ENCODE data around the gene NDUFB7. TPM values are rescaled to one million over a fixed set of nuclear protein-coding genes. Genes with fewer than 3 reads are reported as not detected.
"Not testable (repeated sequence)": the region's sequence is repeated elsewhere in the genome, so short reads cannot be mapped to it uniquely, and the experiment has no call there.

The NDUFB7 gene
- total RNA-seq, 1 donor from 2014 or later, result 382 TPM

GRCh38 chr19:14577264-14577663 is 5.4 kb upstream of the NDUFB7 start:
- intact Hi-C loops (cut with DNase I), result no loop called here
- no peak for DNase-seq (ENCODE audit: low spot score)

DNA sequence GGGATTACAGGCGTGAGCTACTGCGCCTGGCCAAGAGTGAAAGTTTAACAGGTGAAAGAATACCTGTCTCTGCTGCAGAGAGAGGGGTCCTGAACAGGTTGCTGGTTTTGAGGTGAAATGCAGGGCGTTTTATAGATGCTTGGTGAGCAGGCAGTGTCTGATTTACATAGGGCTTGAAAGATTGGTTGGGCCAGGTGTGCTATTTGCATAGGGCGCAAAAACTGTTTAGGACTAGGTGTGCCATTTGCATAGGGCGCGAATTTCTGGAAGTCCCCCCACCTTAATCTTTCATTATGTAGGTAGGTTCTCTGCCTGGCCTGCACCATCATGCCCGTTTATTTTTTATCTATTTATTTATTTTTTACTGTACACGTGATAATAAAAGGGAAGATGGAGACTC is 4.5 kb upstream of the NDUFB7 start:
- intact Hi-C loops (cut with DNase I), result no loop called here
- no peak for DNase-seq (ENCODE audit: low spot score)

DNA sequence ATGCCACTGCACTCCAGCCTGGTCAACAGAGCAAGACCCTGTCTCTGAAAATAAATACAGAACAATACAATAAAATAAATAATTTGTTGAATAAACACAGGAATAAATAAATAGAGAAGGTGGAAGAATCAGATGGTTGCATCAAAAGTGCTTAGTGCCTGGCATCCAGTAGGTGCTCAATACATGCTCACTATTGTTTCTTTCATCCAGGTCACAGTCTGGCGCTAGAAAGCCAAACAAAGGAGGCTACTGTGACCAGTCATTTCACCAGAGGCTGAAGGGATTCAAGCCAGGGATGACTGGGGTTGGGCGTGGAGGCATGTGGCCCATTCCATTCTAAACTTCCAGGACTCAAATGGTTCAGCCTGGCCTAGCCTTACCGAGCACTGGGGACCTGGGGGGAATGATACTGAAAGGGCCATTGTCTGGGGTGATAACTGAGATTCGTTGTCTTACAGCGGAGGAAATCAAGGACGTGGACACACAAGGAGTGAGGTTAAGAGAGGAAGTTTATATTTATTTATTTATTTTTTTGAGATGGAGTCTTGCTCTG is 3.6 kb upstream of the NDUFB7 start:
- DNase-seq (ENCODE audit: low spot score), result no peak
- intact Hi-C loops (cut with DNase I), result loop anchor here (2.0 kb wide), 1 partner anchor 313 kb away; no protein-coding TSS in a partner anchor

- no peak for DNase-seq (ENCODE audit: low spot score)
- intact Hi-C loops (cut with DNase I), result loop anchor here (5.0 kb wide), 1 partner anchor 116 kb away; no protein-coding TSS in a partner anchor
Observed at GRCh38 chr19:14570864-14571527, 870 bp downstream of the NDUFB7 start.

GRCh38 chr19:14567079-14567478 is 4.8 kb downstream of the NDUFB7 start:
- DNase-seq (ENCODE audit: low spot score), result no peak
- intact Hi-C loops (cut with DNase I), result no loop called here

GRCh38 chr19:14566712-14567077 is 5.2 kb downstream of the NDUFB7 start:
- no peak for DNase-seq (ENCODE audit: low spot score)

DNA sequence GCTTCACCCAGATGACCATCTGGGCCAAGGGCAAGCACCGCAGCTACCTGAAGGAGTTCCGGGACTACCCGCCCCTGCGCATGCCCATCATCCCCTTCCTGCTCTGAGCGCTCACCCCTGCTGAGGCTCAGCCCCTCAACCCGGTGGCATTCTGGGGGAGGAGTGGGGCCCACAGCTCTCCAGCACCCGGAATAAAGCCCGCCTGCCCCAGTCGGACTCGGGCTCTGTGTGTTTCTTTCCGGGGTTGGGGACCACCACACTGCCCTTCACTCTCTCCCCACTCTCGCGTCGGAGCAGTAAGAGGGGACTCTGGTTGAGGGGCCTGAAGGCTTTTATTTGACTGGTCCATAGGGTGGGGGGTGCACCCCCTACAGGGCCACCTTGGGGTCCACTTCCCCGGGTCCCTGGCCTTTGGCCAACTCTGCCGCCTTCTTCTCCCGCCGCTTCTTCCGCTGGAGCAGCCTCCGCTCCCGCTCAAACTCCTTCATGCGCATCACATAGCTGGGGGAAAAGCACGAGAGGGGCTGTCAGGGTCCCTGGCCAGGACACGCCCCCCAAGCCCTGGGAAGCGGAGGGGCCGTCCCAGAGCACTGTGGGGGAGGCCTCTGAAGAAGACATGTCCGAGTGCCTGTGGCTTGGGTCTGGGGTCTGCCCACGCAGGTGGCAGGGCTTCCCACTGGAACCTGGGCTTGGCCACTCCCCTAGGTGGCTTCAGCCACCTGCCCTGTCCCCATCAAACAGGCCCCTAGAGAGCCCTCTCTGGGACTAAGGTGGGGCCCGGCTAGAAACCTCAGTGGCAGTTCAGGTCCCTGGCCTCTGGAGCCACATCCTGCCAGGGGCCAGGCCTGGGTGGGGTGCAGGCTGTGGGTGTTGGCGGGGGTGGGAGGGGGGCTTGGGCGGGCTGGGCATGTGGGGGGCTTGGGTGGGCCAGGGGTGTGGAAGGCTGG is 5.8 kb downstream of the NDUFB7 start:
- DNase-seq (ENCODE audit: low spot score), result peak; percentile 53
- intact Hi-C loops (cut with DNase I), result no loop called here

More at GRCh38 chr19:14566712-14567077, 5.2 kb downstream of the NDUFB7 start:
- intact Hi-C loops (cut with DNase I), result no loop called here

- DNase-seq (ENCODE audit: low spot score), result no peak
Observed at GRCh38 chr19:14565298-14565679, 6.6 kb downstream of the NDUFB7 start.

DNA sequence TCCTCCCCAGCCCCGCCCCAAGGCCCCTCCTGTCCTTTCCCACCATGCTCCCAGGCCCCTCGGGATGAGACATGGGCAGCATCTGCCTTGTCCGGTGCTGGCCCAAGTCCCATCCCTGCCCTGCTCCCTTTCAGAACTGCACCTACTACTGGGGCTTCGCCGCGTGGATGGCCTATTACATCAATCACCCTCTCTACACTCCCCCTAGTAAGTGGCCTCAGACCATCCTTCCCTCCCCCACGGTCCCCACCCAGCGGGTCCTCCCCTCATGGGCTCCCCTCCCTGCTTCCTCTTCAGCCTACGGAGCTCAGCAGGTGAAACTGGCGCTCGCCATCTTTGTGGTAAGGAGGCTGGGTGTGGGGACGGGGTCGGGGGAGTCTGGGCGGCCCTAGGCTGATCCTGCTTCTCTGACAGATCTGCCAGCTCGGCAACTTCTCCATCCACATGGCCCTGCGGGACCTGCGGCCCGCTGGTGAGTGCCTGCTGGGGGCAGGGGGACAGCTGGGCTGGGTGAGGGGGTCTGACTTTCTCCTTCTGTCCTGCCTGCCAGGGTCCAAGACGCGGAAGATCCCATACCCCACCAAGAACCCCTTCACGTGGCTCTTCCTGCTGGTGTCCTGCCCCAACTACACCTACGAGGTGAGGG is 7.1 kb downstream of the NDUFB7 start:
- DNase-seq (ENCODE audit: low spot score); intact Hi-C loops (cut with DNase I): not testable (repeated sequence)

More at GRCh38 chr19:14565298-14565679, 6.6 kb downstream of the NDUFB7 start:
- intact Hi-C loops (cut with DNase I), result no loop called here

GRCh38 chr19:14563989-14564651 is 7.7 kb downstream of the NDUFB7 start:
- no peak for DNase-seq (ENCODE audit: low spot score)
- intact Hi-C loops (cut with DNase I), result no loop called here

DNA sequence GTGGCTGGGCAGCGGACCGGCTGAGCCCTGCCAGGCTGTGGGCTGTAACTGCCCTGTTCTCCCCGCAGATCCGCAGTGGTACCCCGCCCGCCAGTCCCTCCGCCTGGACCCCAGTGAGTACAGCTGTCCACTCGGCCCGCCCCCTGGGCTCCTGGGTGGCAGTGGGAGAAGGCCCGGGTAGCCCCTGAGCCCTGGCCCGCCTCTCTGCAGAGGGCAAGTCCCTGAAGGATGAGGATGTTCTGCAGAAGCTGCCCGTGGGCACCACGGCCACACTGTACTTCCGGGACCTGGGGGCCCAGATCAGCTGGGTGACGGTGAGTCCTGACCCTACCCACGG is 8.3 kb downstream of the NDUFB7 start:
- no peak for DNase-seq (ENCODE audit: low spot score)
- intact Hi-C loops (cut with DNase I), result no loop called here

- intact Hi-C loops (cut with DNase I), result no loop called here
- DNase-seq (ENCODE audit: low spot score), result no peak
Observed at GRCh38 chr19:14562660-14563589, 8.9 kb downstream of the NDUFB7 start.

DNA sequence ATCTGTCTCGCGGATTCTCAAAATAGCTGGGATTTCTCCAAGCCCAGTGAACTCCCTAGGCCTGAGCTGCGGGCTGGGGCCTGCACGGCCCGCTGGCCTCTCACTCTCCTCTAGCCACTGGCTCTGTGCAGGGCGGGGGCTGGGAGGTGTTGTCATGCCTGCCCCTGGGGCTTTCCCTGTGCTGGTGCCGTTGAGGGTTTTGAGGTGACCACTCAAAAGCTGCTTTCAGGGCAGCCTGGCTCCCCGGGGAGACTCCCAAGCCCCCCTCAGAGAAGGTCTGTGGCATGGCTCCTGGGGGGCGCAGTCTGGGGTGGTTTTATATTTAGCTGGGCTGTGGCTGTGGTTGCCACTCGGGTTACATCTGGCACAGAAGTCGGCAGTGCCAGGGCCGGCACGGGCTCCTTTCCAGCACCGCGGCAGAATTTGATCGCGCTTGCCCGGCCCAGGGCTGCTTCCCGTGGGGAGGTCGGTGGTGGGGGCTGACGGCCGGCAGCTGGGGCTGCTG is 10.0 kb downstream of the NDUFB7 start:
- intact Hi-C loops (cut with DNase I), result no loop called here
- peak; percentile 84 for DNase-seq (ENCODE audit: low spot score)

DNA sequence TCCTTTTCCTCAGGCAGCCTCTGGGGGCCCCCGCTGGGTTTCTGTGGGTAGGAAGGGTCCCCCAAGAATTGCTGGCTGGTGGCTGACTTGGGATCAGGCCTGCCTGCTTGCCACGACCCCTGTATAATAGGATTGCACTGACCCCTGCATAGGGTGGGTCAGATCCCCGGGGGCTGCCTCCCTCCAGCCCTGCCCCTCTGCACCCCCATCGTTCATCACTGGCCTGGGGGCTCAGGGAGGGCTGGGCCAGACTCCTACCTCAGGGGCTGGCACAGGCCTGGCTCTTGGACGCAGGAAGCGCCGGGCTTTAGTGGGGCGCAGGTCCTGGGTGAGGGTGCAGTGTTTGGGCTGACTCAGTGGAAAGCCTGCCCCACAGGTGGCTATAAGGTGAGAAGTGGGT is 10.6 kb downstream of the NDUFB7 start:
- no peak for DNase-seq (ENCODE audit: low spot score)

GRCh38 chr19:14560776-14561108 is 11.1 kb downstream of the NDUFB7 start:
- intact Hi-C loops (cut with DNase I), result no loop called here
- DNase-seq (ENCODE audit: low spot score), result no peak

More for the DNA sequence above, 10.6 kb downstream of the NDUFB7 start:
- intact Hi-C loops (cut with DNase I), result no loop called here

DNA sequence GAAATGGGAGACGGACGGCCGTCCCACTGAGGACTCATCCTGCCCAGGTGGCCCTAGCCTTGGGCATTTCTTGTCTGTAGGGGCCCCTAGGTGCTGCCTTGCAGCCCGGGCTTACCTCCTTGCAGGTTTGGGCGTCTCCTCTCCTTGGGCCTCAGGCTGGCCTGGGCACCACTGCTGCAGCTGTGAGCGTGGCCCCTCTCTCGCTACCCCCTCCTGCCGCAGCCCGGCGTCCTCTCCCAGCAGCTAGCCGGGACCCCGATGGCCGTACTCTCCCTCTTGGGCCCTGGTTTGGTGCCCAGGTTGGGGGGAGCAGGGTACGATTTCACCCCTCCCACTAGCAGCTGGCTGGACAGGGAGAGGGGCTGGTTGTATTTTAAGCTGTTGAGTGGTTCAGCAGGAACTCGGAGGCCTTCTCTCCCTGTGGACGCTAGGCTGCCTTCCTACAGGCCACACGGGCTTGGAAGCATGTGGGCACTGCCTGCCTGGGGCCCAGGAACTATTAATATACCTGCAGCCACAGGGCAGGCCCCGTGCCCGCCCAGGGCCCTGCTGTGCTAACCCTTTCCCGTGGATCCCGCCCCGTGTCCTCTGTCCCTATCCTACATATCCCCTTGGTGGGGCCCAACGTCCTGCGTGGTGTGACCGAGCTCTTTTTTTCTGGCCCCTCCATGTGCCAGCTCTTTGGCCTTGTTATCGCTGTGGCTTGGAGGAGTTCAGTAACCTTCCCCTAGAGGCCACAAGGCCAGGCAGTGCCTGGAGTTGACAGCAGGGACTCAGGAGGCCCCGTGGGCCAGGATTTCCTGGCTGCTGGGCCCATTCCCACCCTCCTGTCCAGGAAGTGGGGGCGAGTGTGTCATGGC is 11.7 kb downstream of the NDUFB7 start:
- intact Hi-C loops (cut with DNase I), result no loop called here
- DNase-seq (ENCODE audit: low spot score), result no peak

DNA sequence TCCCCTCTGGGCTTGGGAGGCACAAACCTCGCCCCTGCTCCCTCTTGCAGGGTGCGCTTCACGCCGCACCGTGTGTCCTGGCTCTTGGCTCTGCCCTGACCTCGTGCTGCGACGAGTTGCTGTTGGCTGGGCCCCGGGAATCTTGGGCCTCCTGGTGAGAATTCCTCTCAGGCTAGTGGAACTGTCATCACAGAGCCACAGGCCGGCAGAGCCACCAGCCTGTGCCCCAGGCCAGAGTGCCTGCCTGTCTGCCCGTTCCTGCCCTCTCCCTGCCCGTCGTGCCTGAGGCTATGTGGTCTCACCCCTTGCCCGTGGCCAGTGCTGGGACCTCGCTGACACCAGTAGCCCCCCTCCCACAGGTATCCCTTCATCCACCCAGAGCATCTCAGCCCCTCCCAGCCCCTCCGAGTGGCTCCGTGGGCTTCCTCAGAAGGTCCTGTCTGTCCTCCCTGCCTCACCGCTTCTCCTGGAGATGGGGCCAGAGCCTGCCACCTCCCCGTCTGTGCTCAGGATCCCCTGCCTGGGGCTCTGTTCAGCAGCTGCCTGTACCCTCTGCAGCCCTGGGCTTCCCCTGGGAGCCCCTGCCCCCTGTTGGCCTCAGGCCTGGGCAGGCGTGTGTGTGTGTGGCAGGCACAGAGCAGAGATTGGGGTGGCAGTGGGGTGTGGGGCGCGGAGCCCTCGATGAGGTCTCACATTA is 13.3 kb downstream of the NDUFB7 start:
- intact Hi-C loops (cut with DNase I), result no loop called here
- no peak for DNase-seq (ENCODE audit: low spot score)
